GM13976 (cell line): ENCODE results near the gene WBP1L.

Experiments used
- DNase-seq: peaks from one replicate; pipeline ENCODE4 v3.0.0; 2012; ENCODE audit warnings: low spot score
- in situ Hi-C: fragments of 300-500 bp; cut with MboI; formaldehyde crosslinking; loops from one replicate; pipeline ENCODE4 v1.12.0; 2022; ENCODE audit warnings: low sequenced_read_pairs, mixed read lengths, inconsistent platforms; ENCODE audit not compliant: unreplicated experiment
- TF ChIP-seq, protein P1 (sequence below): IDR thresholded peaks from 2 replicates; pipeline ENCODE4 v1.5.1; 2012; ENCODE audit warnings: borderline replicate concordance, mild to moderate bottlenecking; ENCODE audit not compliant: insufficient read depth; ENCODE audit errors: extremely low read depth, missing control alignments, control extremely low read depth

Gene WBP1L

DNA sequence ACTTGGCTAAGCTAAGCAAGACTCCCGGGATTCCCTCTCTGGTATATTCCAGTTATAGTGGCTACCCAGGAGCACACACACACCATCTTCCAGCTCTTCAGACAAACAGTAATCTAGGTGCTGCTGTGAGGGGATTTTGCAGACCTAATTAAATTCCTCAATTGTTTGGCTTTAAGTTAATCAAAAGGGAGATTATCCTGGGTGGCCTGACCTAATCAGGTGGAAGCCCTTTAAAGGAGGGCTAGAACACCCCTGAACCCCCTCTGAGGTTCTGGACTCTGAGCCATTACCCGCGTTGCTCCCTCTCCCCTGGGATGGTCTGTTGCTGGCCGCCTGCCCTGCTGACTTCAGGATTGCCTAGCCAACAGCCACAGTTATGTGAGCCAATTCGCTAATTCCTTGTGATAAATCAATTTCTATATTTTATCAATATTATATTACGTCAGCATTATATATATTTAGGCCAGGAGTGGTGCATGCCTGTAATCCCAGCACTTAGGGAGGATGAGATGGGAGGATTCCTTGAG lies 22.9 kb upstream of the WBP1L start:
- DNase-seq = no peak
- TF ChIP-seq, protein P1, sequence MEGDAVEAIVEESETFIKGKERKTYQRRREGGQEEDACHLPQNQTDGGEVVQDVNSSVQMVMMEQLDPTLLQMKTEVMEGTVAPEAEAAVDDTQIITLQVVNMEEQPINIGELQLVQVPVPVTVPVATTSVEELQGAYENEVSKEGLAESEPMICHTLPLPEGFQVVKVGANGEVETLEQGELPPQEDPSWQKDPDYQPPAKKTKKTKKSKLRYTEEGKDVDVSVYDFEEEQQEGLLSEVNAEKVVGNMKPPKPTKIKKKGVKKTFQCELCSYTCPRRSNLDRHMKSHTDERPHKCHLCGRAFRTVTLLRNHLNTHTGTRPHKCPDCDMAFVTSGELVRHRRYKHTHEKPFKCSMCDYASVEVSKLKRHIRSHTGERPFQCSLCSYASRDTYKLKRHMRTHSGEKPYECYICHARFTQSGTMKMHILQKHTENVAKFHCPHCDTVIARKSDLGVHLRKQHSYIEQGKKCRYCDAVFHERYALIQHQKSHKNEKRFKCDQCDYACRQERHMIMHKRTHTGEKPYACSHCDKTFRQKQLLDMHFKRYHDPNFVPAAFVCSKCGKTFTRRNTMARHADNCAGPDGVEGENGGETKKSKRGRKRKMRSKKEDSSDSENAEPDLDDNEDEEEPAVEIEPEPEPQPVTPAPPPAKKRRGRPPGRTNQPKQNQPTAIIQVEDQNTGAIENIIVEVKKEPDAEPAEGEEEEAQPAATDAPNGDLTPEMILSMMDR = no peak
- in situ Hi-C loops = loop anchor here (10.0 kb wide), 1 partner anchor 184 kb away; no protein-coding TSS in a partner anchor

DNA sequence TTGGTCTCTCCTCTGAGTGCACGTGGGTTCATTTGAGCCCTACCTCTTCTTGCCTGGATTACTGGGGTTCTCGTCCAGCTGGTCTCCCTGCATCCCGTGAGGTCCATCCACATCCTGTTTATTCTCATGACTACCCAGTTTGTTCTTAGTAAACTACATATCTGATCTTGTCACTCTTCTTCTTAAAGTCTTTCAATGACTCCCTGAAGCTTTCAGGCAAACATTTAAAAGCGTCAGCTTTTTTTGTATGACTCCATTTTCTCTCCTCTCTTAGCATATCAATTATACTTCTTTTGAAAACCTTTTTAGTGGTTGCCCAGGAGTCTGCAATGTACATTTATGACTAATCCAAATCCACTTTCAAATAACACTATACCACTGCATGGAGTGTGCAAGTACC lies 21.8 kb upstream of the WBP1L start:
- no peak for DNase-seq
- TF ChIP-seq, protein P1 = no peak
- in situ Hi-C loops = loop anchor here (10.0 kb wide), 1 partner anchor 183 kb away; no protein-coding TSS in a partner anchor

DNA sequence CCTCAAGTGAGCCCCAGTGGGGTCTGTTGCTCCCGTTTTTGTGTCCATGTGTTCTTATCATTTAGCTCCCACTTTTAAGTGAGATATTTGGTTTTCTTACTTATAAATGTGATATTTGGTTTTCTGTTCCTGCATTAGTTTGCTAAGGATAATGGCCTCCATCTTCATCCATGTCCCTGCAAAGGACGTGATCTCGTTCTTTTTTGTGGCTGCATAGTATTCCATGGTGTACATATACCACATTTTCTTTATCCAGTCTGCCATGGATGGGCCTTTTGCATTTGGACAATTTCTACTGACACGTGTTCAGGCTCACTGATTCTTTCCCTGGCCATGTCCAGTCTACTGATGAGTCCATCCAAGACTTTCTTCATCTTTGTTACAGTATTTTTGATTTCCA lies 19.8 kb upstream of the WBP1L start:
- no peak for DNase-seq
- TF ChIP-seq, protein P1 = no peak
- in situ Hi-C loops = loop anchor here (10.0 kb wide), 1 partner anchor 181 kb away; no protein-coding TSS in a partner anchor

DNA sequence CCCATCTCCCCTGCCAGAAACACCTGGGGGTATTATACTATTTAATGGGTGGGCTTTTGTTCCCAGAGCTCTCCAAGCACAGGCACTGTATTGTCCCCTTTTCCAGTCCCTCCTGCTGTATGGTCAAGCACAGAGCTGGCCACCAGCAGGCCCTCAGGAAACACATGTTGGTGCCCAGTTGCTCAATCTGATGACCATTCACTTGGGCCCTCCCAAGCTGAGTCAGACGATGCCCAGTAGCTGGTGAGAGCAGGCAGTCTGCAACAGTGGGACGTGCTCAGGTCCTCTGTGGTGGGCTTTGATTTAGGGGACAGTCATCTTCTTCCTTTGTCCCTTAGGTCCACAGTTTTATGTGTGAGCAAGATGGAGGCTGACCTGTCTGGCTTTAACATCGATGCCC lies 17.5 kb upstream of the WBP1L start:
- TF ChIP-seq, protein P1 = no peak
- DNase-seq = peak; percentile 3
- in situ Hi-C loops = loop anchor here (10.0 kb wide), 1 partner anchor 179 kb away; no protein-coding TSS in a partner anchor

DNA sequence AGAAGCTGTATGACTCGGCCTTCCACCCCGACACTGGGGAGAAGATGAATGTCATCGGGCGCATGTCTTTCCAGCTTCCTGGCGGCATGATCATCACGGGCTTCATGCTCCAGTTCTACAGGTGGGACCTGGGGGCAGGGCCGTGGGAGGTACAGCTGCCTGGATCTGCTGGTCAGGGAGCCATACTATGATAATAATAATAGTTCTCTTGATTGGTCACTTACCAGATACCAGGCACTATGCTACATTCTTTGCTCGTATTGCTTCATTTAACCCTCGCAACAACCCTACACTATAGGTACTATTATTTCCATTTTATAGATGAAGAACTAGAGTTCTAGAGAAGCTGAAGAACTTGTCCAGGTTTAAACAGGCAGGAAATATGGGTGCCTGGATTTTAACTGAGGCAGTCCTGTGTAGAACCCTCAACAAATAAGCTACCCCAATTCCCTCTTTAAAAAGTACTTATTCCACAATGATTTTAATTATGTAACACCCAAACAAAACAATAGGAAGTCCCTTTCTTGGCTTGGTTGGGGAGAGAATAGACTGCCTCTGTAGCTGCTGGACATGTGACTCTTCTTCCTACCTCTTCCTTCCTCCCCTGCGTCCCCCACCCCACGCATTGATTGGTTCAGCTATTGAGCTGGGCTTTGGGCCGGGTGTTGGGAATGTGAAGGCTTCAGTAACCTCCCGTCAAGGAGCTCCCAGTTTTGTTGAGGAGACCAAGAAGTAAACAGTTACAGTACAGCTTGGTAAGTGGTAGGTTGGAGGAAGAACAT lies 16.5 kb upstream of the WBP1L start:
- in situ Hi-C loops = loop anchor here (10.0 kb wide), 1 partner anchor 178 kb away; no protein-coding TSS in a partner anchor
- DNase-seq = no peak
- TF ChIP-seq, protein P1 = no peak

DNA sequence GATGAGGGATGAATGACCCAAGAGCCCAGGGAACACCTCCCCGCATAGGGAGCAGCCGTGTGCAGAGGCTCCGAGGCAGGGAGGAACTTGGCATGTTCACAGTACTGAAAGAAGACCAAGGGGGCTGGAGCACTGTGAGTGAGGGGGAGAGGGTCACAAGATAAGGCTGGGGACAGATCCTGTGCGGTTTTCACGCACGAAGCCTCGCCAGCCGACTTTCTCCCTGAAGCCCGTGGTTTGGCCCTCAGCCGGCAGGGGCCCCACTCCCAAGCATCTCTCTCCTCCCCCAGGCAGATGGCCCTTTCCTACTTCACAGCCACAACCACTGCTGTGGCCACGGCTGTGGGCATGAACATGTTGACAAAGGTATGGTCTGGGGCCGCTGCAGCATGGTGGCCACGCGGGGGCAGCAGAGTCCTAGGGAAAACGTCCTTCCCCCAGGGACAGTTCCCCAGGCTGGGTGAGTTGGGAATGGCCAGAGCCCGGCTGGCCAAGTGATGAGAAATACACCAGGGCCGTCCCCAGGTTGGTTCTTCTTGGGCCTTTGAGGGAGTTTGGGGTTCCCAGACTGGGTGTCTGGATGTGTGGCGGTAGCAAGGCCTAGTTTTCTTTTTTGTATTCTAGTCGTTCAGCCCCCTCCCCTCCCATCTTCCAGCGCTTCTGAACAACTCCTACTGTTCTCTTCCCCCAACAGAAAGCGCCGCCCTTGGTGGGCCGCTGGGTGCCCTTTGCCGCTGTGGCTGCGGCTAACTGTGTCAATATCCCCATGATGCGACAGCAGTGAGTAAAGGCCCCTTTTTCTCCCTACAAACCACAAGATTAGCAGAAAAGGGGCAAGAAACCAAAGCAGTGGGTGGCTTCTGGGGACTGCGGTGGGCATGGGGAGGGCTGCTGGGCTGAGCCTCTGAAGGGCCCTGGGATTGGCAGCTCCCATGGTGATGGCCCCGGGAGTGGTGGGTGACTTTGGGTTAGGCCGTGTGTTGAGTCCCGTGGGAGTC lies 14.4 kb upstream of the WBP1L start:
- in situ Hi-C loops = loop anchor here (10.0 kb wide), 1 partner anchor 175 kb away; no protein-coding TSS in a partner anchor
- peak; percentile 81 for DNase-seq
- TF ChIP-seq, protein P1 = peak; percentile 92
